A549 (cell line): ENCODE results near the gene COA7. TPM values are rescaled to one million over a fixed set of nuclear protein-coding genes. Genes with fewer than 3 reads are reported as not detected.

Source experiments
- polyA plus RNA-seq, 4 experiments: library from polyadenylated mRNA; depleted of rRNA in 3 of 4; stranded (reverse); fragments of >200 nt; fragmentation: RNase III in 1 of 4; extraction: RNeasy Plus Mini Kit Qiagen cat#74134 plus additional on column Dnase treatment in 1 of 4; gene quantifications; 2 replicates in 3 of 4; 3 replicates in 1 of 4; pipeline ENCODE4 v1.2.3, GENCODE V29; 2011 to 2017
- small RNA-seq, 6 experiments: library from RNA; depleted of rRNA; stranded (forward); fragments of <200 nt; gene quantifications; one replicate each; pipeline ENCODE3, GENCODE V24; 2012

The COA7 gene
- polyA plus RNA-seq, 2 of the 4 experiments (the other 2 are of a cell fraction) = 18.1 to 22.0 TPM

Small RNA genes lying within 50 kb of the gene (small RNA-seq; reads per million reads assigned to genes)
- 0 reads per million in 6 experiments for gene RN7SL62P

Other genes with a start within 250 kb of the COA7 start
- gene TUT4, start 145.3 kb downstream of the COA7 start, polyA plus RNA-seq (2011; rRNA removed) = 32.2 and 34.1 TPM in 2 replicates
- gene TUT4, start 145.3 kb downstream of the COA7 start, polyA plus RNA-seq (2017; fragmentation: RNase III; extraction: RNeasy Plus Mini Kit Qiagen cat#74134 plus additional on column Dnase treatment) = 25.3 to 28.0 TPM (median 26.2 TPM) in 3 replicates
- not detected in 2 replicates for gene GPX7, start 96.0 kb downstream of the COA7 start, polyA plus RNA-seq (2011; rRNA removed)
- gene GPX7, start 96.0 kb downstream of the COA7 start, polyA plus RNA-seq (2017; fragmentation: RNase III; extraction: RNeasy Plus Mini Kit Qiagen cat#74134 plus additional on column Dnase treatment) = not detected in 3 replicates
- 0.26 TPM in 1 of 2 replicates, not detected in the other for gene SHISAL2A, start 65.2 kb downstream of the COA7 start, polyA plus RNA-seq (2011; rRNA removed)
- not detected in 3 replicates for gene SHISAL2A, start 65.2 kb downstream of the COA7 start, polyA plus RNA-seq (2017; fragmentation: RNase III; extraction: RNeasy Plus Mini Kit Qiagen cat#74134 plus additional on column Dnase treatment)
- gene ZYG11B, start 28.1 kb upstream of the COA7 start, polyA plus RNA-seq (2011; rRNA removed) = 14.1 and 15.9 TPM in 2 replicates
- 5.4 to 5.8 TPM (median 5.5 TPM) in 3 replicates for gene ZYG11B, start 28.1 kb upstream of the COA7 start, polyA plus RNA-seq (2017; fragmentation: RNase III; extraction: RNeasy Plus Mini Kit Qiagen cat#74134 plus additional on column Dnase treatment)
- 4.8 and 5.4 TPM in 2 replicates for gene ZYG11A, start 144.4 kb upstream of the COA7 start, polyA plus RNA-seq (2011; rRNA removed)
- 2.6 to 3.2 TPM (median 3.0 TPM) in 3 replicates for gene ZYG11A, start 144.4 kb upstream of the COA7 start, polyA plus RNA-seq (2017; fragmentation: RNase III; extraction: RNeasy Plus Mini Kit Qiagen cat#74134 plus additional on column Dnase treatment)
- gene ECHDC2, start 223.4 kb upstream of the COA7 start, polyA plus RNA-seq (2011; rRNA removed) = 30.6 and 39.6 TPM in 2 replicates
- gene ECHDC2, start 223.4 kb upstream of the COA7 start, polyA plus RNA-seq (2017; fragmentation: RNase III; extraction: RNeasy Plus Mini Kit Qiagen cat#74134 plus additional on column Dnase treatment) = 17.5 to 21.4 TPM (median 17.7 TPM) in 3 replicates
- gene SCP2, start 228.9 kb upstream of the COA7 start, polyA plus RNA-seq (2011; rRNA removed) = 74.7 and 124 TPM in 2 replicates
- 73.8 to 89.3 TPM (median 79.0 TPM) in 3 replicates for gene SCP2, start 228.9 kb upstream of the COA7 start, polyA plus RNA-seq (2017; fragmentation: RNase III; extraction: RNeasy Plus Mini Kit Qiagen cat#74134 plus additional on column Dnase treatment)